ENCODE data around the gene VTI1B. TPM values are rescaled to one million over a fixed set of nuclear protein-coding genes. Genes with fewer than 3 reads are reported as not detected.

The VTI1B gene
- total RNA-seq, 4 donors from 2014 or later: 66.1 to 123 (median 103) TPM

- Histone ChIP-seq H3K27ac (peak within 1 kb of the TSS; percentile 90 to 97 (median 92)), H3K4me3 (peak within 1 kb of the TSS; percentile 90 to 95 (median 92)), H3K4me1 (peaks cover 0 to 23% (median 0%) of the 10 kb centered on the region in 4 donors), H3K9me3 (no peaks in the 10 kb centered on the region), H3K27me3 (no peaks in the 10 kb centered on the region), H3K36me3 (no peaks in the 10 kb centered on the region)
- TF ChIP-seq, protein P1, sequence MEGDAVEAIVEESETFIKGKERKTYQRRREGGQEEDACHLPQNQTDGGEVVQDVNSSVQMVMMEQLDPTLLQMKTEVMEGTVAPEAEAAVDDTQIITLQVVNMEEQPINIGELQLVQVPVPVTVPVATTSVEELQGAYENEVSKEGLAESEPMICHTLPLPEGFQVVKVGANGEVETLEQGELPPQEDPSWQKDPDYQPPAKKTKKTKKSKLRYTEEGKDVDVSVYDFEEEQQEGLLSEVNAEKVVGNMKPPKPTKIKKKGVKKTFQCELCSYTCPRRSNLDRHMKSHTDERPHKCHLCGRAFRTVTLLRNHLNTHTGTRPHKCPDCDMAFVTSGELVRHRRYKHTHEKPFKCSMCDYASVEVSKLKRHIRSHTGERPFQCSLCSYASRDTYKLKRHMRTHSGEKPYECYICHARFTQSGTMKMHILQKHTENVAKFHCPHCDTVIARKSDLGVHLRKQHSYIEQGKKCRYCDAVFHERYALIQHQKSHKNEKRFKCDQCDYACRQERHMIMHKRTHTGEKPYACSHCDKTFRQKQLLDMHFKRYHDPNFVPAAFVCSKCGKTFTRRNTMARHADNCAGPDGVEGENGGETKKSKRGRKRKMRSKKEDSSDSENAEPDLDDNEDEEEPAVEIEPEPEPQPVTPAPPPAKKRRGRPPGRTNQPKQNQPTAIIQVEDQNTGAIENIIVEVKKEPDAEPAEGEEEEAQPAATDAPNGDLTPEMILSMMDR (IDR thresholded peaks at IDR 0.05): peak; percentile 39 to 85 (median 62)
- peak; percentile 62 to 89 for TF ChIP-seq EP300 (IDR thresholded peaks at IDR 0.05)
- TF ChIP-seq POLR2A (IDR thresholded peaks at IDR 0.05): peak; percentile 75 to 89
- 4 to 6% methylated on average over 32 to 72 of the region's 77 CpGs for WGBS, 2 donors
- peak; percentile 68 to 75 for DNase-seq (ENCODE audit: low spot score in 2 of 2)
Observed at GRCh38 chr14:67599698-67600561, 74.5 kb downstream of the VTI1B start, which contains the start of gene PIGH. PIGH (minus strand) TSS chr14:67600268; CDS start chr14:67600203, 65 bp downstream.

Small RNA genes within 50 kb of the gene (small RNA-seq; reads per million reads assigned to genes)
- not detected for gene AL132640.3
- gene RF00019: not detected
- gene RN7SL369P: not detected
- gene RNA5SP386: not detected

Other genes starting within 250 kb of the VTI1B start
- gene TMEM229B, start 185.9 kb downstream of the VTI1B start, total RNA-seq: 1 to 10 TPM in 3 of 4 donors, not detected in 1; 2.7 to 6.1 (median 5.7) TPM
- 10 to 100 TPM in 1 of 4 donors, 1 to 10 TPM in 3; 2.4 to 10.2 (median 4.6) TPM for gene PLEKHH1, start 141.3 kb downstream of the VTI1B start, total RNA-seq
- 10 to 100 TPM; 19.2 to 48.8 (median 23.8) TPM for gene PIGH, start 74.4 kb downstream of the VTI1B start, total RNA-seq
- 10 to 100 TPM in 1 of 4 donors, 1 to 10 TPM in 2, under 1 TPM in 1; 0.44 to 21.3 (median 2.6) TPM for gene ARG2, start 54.7 kb downstream of the VTI1B start, total RNA-seq
- gene RDH11, start 21.1 kb upstream of the VTI1B start, total RNA-seq: 10 to 100 TPM; 24.0 to 48.8 (median 34.9) TPM
- gene RDH12, start 27.3 kb upstream of the VTI1B start, total RNA-seq: not detected
- 10 to 100 TPM; 22.4 to 74.4 (median 36.3) TPM for gene ZFYVE26, start 142.0 kb upstream of the VTI1B start, total RNA-seq
- 10 to 100 TPM; 12.6 to 26.4 (median 16.7) TPM for gene RAD51B, start 145.1 kb upstream of the VTI1B start, total RNA-seq

Measured in tibial nerve (tissue), 4 donors.